Measurements from ENCODE around the gene ERCC4.

The ERCC4 gene

DNA sequence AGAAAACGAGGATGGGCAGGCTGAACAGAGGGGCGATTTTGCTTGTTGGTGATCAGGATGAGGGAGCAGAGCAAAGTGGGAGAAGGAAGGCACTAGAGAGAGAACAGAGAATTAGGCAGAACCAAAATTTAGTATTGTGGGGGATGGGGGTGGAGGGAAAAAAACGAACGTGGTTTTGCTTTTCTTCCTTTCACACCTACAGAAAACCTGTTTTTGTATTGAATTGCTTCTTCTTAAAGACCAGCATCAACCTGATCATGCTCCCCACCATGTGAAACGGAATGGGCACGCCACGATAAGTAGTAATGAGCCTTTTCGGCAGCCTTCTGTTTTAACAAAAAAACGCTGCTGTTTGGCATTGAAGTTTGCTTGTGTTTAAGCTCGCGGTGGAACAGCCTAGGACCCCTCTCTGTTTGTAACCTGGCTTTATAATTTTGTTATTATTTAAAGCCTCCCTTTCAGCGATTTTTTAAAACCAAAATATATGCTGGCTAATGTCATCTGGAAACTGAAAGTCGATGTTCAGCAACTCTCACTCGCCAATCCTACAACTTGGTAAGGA is 36.8 kb downstream of the ERCC4 start:
- Histone ChIP-seq H3K4me1 (peaks cover 0 to 20% (median 7%) of the 10 kb centered on the region in 4 donors), H3K9me3 (no peaks in the 10 kb centered on the region), H3K27ac (peak overlapping the region; percentile 66 to 70), H3K36me3 (no peaks in the 10 kb centered on the region), H3K4me3 (peak overlapping the region; percentile 32 to 37), H3K27me3 (no peaks in the 10 kb centered on the region)
- TF ChIP-seq, protein P1, sequence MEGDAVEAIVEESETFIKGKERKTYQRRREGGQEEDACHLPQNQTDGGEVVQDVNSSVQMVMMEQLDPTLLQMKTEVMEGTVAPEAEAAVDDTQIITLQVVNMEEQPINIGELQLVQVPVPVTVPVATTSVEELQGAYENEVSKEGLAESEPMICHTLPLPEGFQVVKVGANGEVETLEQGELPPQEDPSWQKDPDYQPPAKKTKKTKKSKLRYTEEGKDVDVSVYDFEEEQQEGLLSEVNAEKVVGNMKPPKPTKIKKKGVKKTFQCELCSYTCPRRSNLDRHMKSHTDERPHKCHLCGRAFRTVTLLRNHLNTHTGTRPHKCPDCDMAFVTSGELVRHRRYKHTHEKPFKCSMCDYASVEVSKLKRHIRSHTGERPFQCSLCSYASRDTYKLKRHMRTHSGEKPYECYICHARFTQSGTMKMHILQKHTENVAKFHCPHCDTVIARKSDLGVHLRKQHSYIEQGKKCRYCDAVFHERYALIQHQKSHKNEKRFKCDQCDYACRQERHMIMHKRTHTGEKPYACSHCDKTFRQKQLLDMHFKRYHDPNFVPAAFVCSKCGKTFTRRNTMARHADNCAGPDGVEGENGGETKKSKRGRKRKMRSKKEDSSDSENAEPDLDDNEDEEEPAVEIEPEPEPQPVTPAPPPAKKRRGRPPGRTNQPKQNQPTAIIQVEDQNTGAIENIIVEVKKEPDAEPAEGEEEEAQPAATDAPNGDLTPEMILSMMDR (IDR thresholded peaks at IDR 0.05) = no peak
- intact Hi-C loops (cut with DNase I; ENCODE audit: low total_unique reads) = no loop called here
- no peak for DNase-seq

- intact Hi-C loops (cut with DNase I; ENCODE audit: low total_unique reads) = no loop called here
- no peaks in the 10 kb centered on the region for H3K9me3 ChIP-seq
Observed at GRCh38 chr16:13957197-13958078, 37.5 kb downstream of the ERCC4 start.

GRCh38 chr16:13958474-13958873 is 38.5 kb downstream of the ERCC4 start:
- H3K9me3 ChIP-seq = no peaks in the 10 kb centered on the region
- DNase-seq = no peak
- H3K4me1 ChIP-seq = peaks cover 0 to 20% (median 7%) of the 10 kb centered on the region in 4 donors
- TF ChIP-seq, protein P1 (IDR thresholded peaks at IDR 0.05) = no peak
- intact Hi-C loops (cut with DNase I; ENCODE audit: low total_unique reads) = no loop called here
- no peaks in the 10 kb centered on the region for H3K36me3 ChIP-seq
- no peak overlapping the region for H3K27ac ChIP-seq
- no peak overlapping the region for H3K4me3 ChIP-seq
- no peaks in the 10 kb centered on the region for H3K27me3 ChIP-seq

More at GRCh38 chr16:13957197-13958078, 37.5 kb downstream of the ERCC4 start:
- no peaks in the 10 kb centered on the region for H3K36me3 ChIP-seq
- no peaks in the 10 kb centered on the region for H3K27me3 ChIP-seq
- TF ChIP-seq, protein P1 (IDR thresholded peaks at IDR 0.05) = no peak
- H3K4me3 ChIP-seq = peak overlapping the region; percentile 32 to 37
- peak; percentile 82 to 87 for DNase-seq
- peaks cover 0 to 20% (median 7%) of the 10 kb centered on the region in 4 donors for H3K4me1 ChIP-seq
- peak overlapping the region; percentile 66 to 70 for H3K27ac ChIP-seq

- Histone ChIP-seq H3K27me3 (no peaks in the 10 kb centered on the region), H3K36me3 (no peaks in the 10 kb centered on the region), H3K9me3 (no peaks in the 10 kb centered on the region), H3K4me1 (peaks cover 0 to 20% (median 7%) of the 10 kb centered on the region in 4 donors), H3K4me3 (no peak overlapping the region), H3K27ac (no peak overlapping the region)
- TF ChIP-seq, protein P1 (IDR thresholded peaks at IDR 0.05) = no peak
- DNase-seq = no peak
- intact Hi-C loops (cut with DNase I; ENCODE audit: low total_unique reads) = no loop called here
Observed at GRCh38 chr16:13959626-13960025, 39.7 kb downstream of the ERCC4 start.

DNA sequence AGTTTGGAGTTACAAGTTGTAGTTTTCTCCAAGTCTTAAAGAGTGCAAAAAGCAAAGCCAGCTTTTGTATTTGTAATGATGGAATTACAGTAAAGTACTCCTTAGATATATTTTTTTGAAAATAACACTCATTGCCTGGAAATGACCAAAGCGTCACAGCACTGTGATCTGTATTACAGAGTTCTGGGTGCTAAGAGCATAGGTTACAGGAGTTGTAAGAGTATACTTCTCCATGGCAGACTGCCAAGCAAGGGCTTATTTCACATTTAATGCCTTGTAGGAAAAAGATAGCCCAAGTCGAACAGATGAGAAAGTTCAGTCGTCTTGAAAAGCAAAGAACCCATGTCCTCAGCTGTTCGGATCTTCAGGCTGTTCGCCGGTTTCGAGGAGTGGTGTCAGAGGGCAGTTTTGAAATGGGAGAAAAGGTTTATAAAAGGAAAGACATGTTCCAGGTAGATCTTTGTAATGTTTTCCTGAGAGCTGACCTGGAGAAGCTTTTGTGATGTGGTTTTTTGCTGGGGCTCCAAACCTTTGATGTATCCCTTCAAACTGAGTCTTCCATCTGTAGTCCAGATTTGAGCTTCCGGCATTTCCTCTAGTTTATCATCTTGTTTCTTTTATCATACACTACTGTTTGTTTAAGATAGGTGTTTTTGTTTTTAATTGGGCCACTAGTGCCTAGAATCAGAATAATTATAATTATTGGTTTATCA is 41.3 kb downstream of the ERCC4 start:
- no peak overlapping the region for H3K27ac ChIP-seq
- no peak overlapping the region for H3K4me3 ChIP-seq
- intact Hi-C loops (cut with DNase I; ENCODE audit: low total_unique reads) = no loop called here
- no peaks in the 10 kb centered on the region for H3K36me3 ChIP-seq
- H3K27me3 ChIP-seq = no peaks in the 10 kb centered on the region
- TF ChIP-seq, protein P1 (IDR thresholded peaks at IDR 0.05) = no peak
- peaks cover 0 to 20% (median 7%) of the 10 kb centered on the region in 4 donors for H3K4me1 ChIP-seq
- H3K9me3 ChIP-seq = no peaks in the 10 kb centered on the region
- DNase-seq = no peak
